ENCODE measurements around the gene ZNF771. TPM values are rescaled to one million over a fixed set of nuclear protein-coding genes. Genes with fewer than 3 reads are reported as not detected.

ZNF771 gene
- total and polyA plus RNA-seq, 9 of the 15 experiments (the other 6 are each of a cell fraction or from before 2014, with no cell fraction given), result 1.5 to 12.6 (median 4.4) TPM

DNA sequence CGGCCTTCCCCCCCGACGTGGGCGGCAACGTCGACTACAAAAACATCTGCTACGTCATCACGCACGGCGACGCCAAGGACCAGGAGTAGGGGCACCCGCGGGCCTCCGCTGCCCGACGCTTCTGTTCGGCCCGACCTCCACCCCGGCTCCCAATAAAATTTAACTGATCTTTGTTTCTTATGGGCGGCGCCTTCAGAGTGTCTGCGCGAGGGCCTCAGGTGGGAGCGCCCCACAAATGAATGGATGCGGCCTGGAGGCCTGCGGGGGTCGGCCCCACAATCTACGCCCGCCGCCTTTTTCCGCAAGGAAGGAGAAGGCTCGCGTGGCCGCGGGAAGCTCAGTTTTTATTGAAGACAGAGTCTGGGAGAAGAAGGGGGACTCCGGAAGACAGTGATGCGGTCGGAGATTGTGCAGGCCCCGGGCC lies 29.6 kb upstream of the ZNF771 start (continued):
- TF ChIP-seq GATA2 (CRISPR knock-in tag; IDR thresholded peaks at IDR 0.05) (peak; percentile 62; the same call in 1 of the 2 replicates), ARID2 (IDR thresholded peaks at IDR 0.05) (no peak), ZNF445 (CRISPR knock-in tag; IDR thresholded peaks at IDR 0.05; ENCODE audit: low read depth) (no peak), SMARCA4 (IDR thresholded peaks at IDR 0.05) (peak; percentile 12), SMARCC2 (IDR thresholded peaks at IDR 0.05; ENCODE audit: low read depth) (peak; percentile 16; the same call in 1 of the 2 replicates), NR1H2 (CRISPR knock-in tag; IDR thresholded peaks at IDR 0.05) (0 out of 2 replicates have a peak, but pooled peaks have one; percentile 6), HNRNPUL1 (IDR thresholded peaks at IDR 0.05; ENCODE audit: low read length) (no peak), GATAD2A (IDR thresholded peaks at IDR 0.05) (0 out of 2 replicates have a peak, but pooled peaks have one; percentile 66), SIN3B (IDR thresholded peaks at IDR 0.05; ENCODE audit: low read depth) (no peak), BRD9 (IDR thresholded peaks at IDR 0.05; ENCODE audit: low read depth, partially characterized antibody) (peak; percentile 82), ZNF644 (tag; IDR thresholded peaks at IDR 0.05; ENCODE audit: low read depth) (no peak), ZKSCAN1 (IDR thresholded peaks at IDR 0.05; ENCODE audit: low read depth, low read length) (peak; percentile 7; the same call in 1 of the 2 replicates), SMARCE1 (IDR thresholded peaks at IDR 0.05) (peak; percentile 19; the same call in 1 of the 2 replicates), CREB1 (IDR thresholded peaks at IDR 0.05) (peak; percentile 81), CREB1 (CRISPR knock-in tag; IDR thresholded peaks at IDR 0.05) (peak; percentile 82), RB1 (IDR thresholded peaks at IDR 0.05; ENCODE audit: low read depth) (0 out of 2 replicates have a peak, but pooled peaks have one; percentile 19), NFRKB (IDR thresholded peaks at IDR 0.05; ENCODE audit: low read depth) (peak; percentile 58), RNF2 (IDR thresholded peaks at IDR 0.05) (peak; percentile 62), PPARD (CRISPR knock-in tag; IDR thresholded peaks at IDR 0.05) (no peak), GATAD2B (IDR thresholded peaks at IDR 0.05; ENCODE audit: borderline replicate concordance) (no peak), CC2D1A (IDR thresholded peaks at IDR 0.05) (peak; percentile 1; the same call in 1 of the 2 replicates), ZNF324 (CRISPR knock-in tag; IDR thresholded peaks at IDR 0.05) (no peak), LEF1 (IDR thresholded peaks at IDR 0.05) (peak; percentile 59), NR2C2 (CRISPR knock-in tag; IDR thresholded peaks at IDR 0.05) (no peak), NR2C2 (tag; IDR thresholded peaks at IDR 0.05) (peak; percentile 65), ARID1B (IDR thresholded peaks at IDR 0.05) (peak; percentile 56), JUND (IDR thresholded peaks at IDR 0.05; ENCODE audit: borderline replicate concordance, low read depth, low read length) (0 out of 2 replicates have a peak, but pooled peaks have one; percentile 3), JUND (tag; IDR thresholded peaks at IDR 0.05; ENCODE audit: borderline replicate concordance, low read depth, low read length) (no peak)
- TF ChIP-seq, protein P1, sequence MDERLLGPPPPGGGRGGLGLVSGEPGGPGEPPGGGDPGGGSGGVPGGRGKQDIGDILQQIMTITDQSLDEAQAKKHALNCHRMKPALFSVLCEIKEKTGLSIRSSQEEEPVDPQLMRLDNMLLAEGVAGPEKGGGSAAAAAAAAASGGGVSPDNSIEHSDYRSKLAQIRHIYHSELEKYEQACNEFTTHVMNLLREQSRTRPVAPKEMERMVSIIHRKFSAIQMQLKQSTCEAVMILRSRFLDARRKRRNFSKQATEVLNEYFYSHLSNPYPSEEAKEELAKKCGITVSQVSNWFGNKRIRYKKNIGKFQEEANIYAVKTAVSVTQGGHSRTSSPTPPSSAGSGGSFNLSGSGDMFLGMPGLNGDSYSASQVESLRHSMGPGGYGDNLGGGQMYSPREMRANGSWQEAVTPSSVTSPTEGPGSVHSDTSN (CRISPR knock-in tag; IDR thresholded peaks at IDR 0.05; ENCODE audit: low read depth), result no peak
- TF ChIP-seq, protein P1 (tag; conservative IDR thresholded peaks at IDR 0.05; ENCODE audit: low read depth), result no peak
- TF ChIP-seq, protein P2, sequence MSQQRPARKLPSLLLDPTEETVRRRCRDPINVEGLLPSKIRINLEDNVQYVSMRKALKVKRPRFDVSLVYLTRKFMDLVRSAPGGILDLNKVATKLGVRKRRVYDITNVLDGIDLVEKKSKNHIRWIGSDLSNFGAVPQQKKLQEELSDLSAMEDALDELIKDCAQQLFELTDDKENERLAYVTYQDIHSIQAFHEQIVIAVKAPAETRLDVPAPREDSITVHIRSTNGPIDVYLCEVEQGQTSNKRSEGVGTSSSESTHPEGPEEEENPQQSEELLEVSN (IDR thresholded peaks at IDR 0.05; ENCODE audit: borderline replicate concordance in 1 of 2, extremely low read depth in 1 of 2, insufficient read depth in 1 of 2, insufficient read length in 1 of 2, low read depth in 1 of 2, low read length in 1 of 2, poor library complexity in 1 of 2, severe bottlenecking in 1 of 2), result peak in 1 of 2 experiments; percentile 37

All from K562 (cell line).